ENCODE measurements around the gene ZNF839.
A peak's percentile ranks its signal among the peaks of the same experiment; 100 is the strongest.

GRCh38 chr14:102390064-102390855 is 70.7 kb downstream of the ZNF839 start:
- TF ChIP-seq, protein P1, sequence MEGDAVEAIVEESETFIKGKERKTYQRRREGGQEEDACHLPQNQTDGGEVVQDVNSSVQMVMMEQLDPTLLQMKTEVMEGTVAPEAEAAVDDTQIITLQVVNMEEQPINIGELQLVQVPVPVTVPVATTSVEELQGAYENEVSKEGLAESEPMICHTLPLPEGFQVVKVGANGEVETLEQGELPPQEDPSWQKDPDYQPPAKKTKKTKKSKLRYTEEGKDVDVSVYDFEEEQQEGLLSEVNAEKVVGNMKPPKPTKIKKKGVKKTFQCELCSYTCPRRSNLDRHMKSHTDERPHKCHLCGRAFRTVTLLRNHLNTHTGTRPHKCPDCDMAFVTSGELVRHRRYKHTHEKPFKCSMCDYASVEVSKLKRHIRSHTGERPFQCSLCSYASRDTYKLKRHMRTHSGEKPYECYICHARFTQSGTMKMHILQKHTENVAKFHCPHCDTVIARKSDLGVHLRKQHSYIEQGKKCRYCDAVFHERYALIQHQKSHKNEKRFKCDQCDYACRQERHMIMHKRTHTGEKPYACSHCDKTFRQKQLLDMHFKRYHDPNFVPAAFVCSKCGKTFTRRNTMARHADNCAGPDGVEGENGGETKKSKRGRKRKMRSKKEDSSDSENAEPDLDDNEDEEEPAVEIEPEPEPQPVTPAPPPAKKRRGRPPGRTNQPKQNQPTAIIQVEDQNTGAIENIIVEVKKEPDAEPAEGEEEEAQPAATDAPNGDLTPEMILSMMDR (conservative IDR thresholded peaks at IDR 0.05; ENCODE audit: low read depth, low read length): no peak
- TF ChIP-seq FOS (IDR thresholded peaks at IDR 0.05; ENCODE audit: low read depth, low read length) (no peak), POLR2A (IDR thresholded peaks at IDR 0.05; ENCODE audit: low read depth, low read length) (no peak), RAD21 (IDR thresholded peaks at IDR 0.05; ENCODE audit: low read length) (no peak), RCOR1 (IDR thresholded peaks at IDR 0.05; ENCODE audit: insufficient replicate concordance, low read length) (no peak), BHLHE40 (IDR thresholded peaks at IDR 0.05; ENCODE audit: low read depth, low read length) (no peak), CEBPB (IDR thresholded peaks at IDR 0.05; ENCODE audit: low read depth, low read length) (peak; percentile 52; the same call in 1 of the 2 replicates), RFX5 (IDR thresholded peaks at IDR 0.05; ENCODE audit: low read depth, low read length) (no peak), MAZ (IDR thresholded peaks at IDR 0.05; ENCODE audit: borderline replicate concordance, low read depth, low read length) (no peak), MXI1 (IDR thresholded peaks at IDR 0.05; ENCODE audit: borderline replicate concordance, low read depth, low read length) (no peak)

Measured in IMR-90 (cell line).